Mesothelial cell of epicardium (in vitro differentiated cells): Measurements from ENCODE around the gene UBA5. TPM values are rescaled to one million over a fixed set of nuclear protein-coding genes. Genes with fewer than 3 reads are reported as not detected.

Source experiments
- DNase-seq, 2 experiments: peaks; one replicate each; pipeline ENCODE4 v3.0.0; 2021; ENCODE audit warnings: low spot score in 2 of 2; ENCODE audit not compliant: unreplicated experiment in 2 of 2
- H3K27ac Mint-ChIP-seq: 2 replicates; pipeline ENCODE4 v1.8.0; 2021; ENCODE audit warnings: mixed read lengths
- H3K27me3 Mint-ChIP-seq: 2 replicates; pipeline ENCODE4 v1.8.0; 2021; ENCODE audit warnings: low read depth, mixed read lengths
- H3K36me3 Mint-ChIP-seq: 2 replicates; pipeline ENCODE4 v1.8.0; 2021; ENCODE audit warnings: mixed read lengths
- H3K4me1 Mint-ChIP-seq: 2 replicates; pipeline ENCODE4 v1.8.0; 2021; ENCODE audit warnings: mixed read lengths
- H3K4me3 Mint-ChIP-seq: 2 replicates; pipeline ENCODE4 v1.8.0; 2021; ENCODE audit warnings: mild to moderate bottlenecking, moderate library complexity, mixed read lengths
- H3K9me3 Mint-ChIP-seq: 2 replicates; pipeline ENCODE4 v1.8.0; 2021; ENCODE audit warnings: mixed read lengths
- CTCF ChIP-seq: fragments of 200-600 bp; sonication (generic); IDR thresholded peaks from one replicate; pipeline ENCODE4 v1.5.0; 2021; ENCODE audit warnings: antibody characterized with exemption; ENCODE audit not compliant: unreplicated experiment
- total RNA-seq: library from RNA; stranded (reverse); gene quantifications from 3 replicates; pipeline ENCODE4 v1.2.1, GENCODE V29; 2021

UBA5 gene
- total RNA-seq, 1 donor from 2014 or later: 37.9 TPM

GRCh38 chr3:132679911-132680310 lies 19.8 kb downstream of the UBA5 start:
- Mint-ChIP-seq H3K36me3 (peaks cover 33% of the 10 kb centered on the region), H3K9me3 (no peaks in the 10 kb centered on the region), H3K4me3 (no peak overlapping the region), H3K27ac (no peak overlapping the region), H3K4me1 (no peaks in the 10 kb centered on the region), H3K27me3 (no peaks in the 10 kb centered on the region)
- no peak for DNase-seq
- TF ChIP-seq CTCF: no peak

- H3K4me3 Mint-ChIP-seq: no peak overlapping the region
- peaks cover 36% of the 10 kb centered on the region for H3K36me3 Mint-ChIP-seq
- H3K27me3 Mint-ChIP-seq: no peaks in the 10 kb centered on the region
- H3K9me3 Mint-ChIP-seq: no peaks in the 10 kb centered on the region
- TF ChIP-seq CTCF: no peak
- H3K4me1 Mint-ChIP-seq: no peaks in the 10 kb centered on the region
- DNase-seq: no peak
- no peak overlapping the region for H3K27ac Mint-ChIP-seq
These were observed 21.3 kb downstream of the UBA5 start for GRCh38 chr3:132681421-132681820.

DNA sequence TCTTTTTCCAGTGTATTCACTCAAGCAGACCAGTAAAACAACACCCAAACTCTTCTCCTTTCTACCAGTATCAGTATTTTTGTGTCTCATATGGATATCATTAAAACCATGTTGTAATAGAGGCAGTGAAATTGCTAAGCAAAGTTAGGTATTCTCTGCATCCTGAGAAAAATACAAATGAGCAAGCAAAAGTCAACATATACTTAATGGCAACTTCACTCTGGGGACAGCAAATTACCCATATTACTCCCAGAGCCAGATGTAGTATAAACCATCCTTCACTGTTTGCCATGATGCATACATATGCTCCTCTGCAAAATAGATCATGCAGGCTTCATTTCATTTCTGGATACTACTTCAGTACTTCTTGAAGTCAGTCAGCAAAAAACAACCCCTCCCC lies 22.1 kb downstream of the UBA5 start:
- DNase-seq: no peak
- H3K9me3 Mint-ChIP-seq: no peaks in the 10 kb centered on the region
- H3K27ac Mint-ChIP-seq: no peak overlapping the region
- H3K4me3 Mint-ChIP-seq: no peak overlapping the region
- TF ChIP-seq CTCF: no peak
- H3K27me3 Mint-ChIP-seq: no peaks in the 10 kb centered on the region
- no peaks in the 10 kb centered on the region for H3K4me1 Mint-ChIP-seq
- peaks cover 30% of the 10 kb centered on the region for H3K36me3 Mint-ChIP-seq

- peaks cover 33% of the 10 kb centered on the region for H3K36me3 Mint-ChIP-seq
- no peaks in the 10 kb centered on the region for H3K9me3 Mint-ChIP-seq
- H3K4me3 Mint-ChIP-seq: no peak overlapping the region
- H3K27ac Mint-ChIP-seq: no peak overlapping the region
- no peaks in the 10 kb centered on the region for H3K4me1 Mint-ChIP-seq
- no peak for DNase-seq
- H3K27me3 Mint-ChIP-seq: no peaks in the 10 kb centered on the region
- TF ChIP-seq CTCF: no peak
These were observed 29.9 kb downstream of the UBA5 start for GRCh38 chr3:132690040-132690439.

DNA sequence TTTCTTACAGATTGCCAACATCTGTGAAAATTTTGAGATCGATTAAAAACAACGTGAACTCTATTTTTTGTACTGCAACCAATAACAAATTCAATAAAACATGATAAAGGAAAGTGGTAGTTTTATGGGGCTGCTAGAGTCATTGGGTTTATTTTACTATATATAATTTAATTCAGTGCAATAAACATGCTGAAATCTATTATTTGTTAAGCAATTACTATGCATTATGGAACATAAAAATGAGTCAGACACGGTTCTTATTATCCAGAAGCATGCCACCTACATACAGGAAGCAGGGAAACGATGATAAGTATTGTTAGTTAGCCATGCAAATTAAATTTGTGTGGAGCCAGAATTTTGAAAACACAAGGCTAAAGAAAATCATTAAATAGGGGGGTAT lies 34.9 kb downstream of the UBA5 start:
- no peak for TF ChIP-seq CTCF
- no peak overlapping the region for H3K27ac Mint-ChIP-seq
- no peak overlapping the region for H3K4me3 Mint-ChIP-seq
- no peaks in the 10 kb centered on the region for H3K27me3 Mint-ChIP-seq
- H3K36me3 Mint-ChIP-seq: peaks cover 34% of the 10 kb centered on the region
- no peak for DNase-seq
- H3K4me1 Mint-ChIP-seq: no peaks in the 10 kb centered on the region
- no peaks in the 10 kb centered on the region for H3K9me3 Mint-ChIP-seq

- H3K27me3 Mint-ChIP-seq: no peaks in the 10 kb centered on the region
- no peak for TF ChIP-seq CTCF
- no peak for DNase-seq
- peaks cover 32% of the 10 kb centered on the region for H3K36me3 Mint-ChIP-seq
- H3K4me3 Mint-ChIP-seq: no peak overlapping the region
- H3K27ac Mint-ChIP-seq: no peak overlapping the region
- H3K9me3 Mint-ChIP-seq: no peaks in the 10 kb centered on the region
- no peaks in the 10 kb centered on the region for H3K4me1 Mint-ChIP-seq
These were observed 35.3 kb downstream of the UBA5 start for GRCh38 chr3:132695422-132695821.
